Endothelial cell (in vitro differentiated cells): ENCODE results near the gene DCLK1. TPM values are rescaled to one million over a fixed set of nuclear protein-coding genes. Genes with fewer than 3 reads are reported as not detected.

ENCODE experiments used
- DNase-seq: peaks from one replicate; pipeline ENCODE4 v3.0.0; 2021; ENCODE audit warnings: low spot score
- H3K27ac Mint-ChIP-seq: one replicate; pipeline ENCODE4 v1.8.0; 2021; ENCODE audit warnings: mixed read lengths, inconsistent platforms; ENCODE audit not compliant: unreplicated experiment
- H3K27me3 Mint-ChIP-seq: one replicate; pipeline ENCODE4 v1.8.0; 2021; ENCODE audit warnings: mild to moderate bottlenecking, moderate library complexity, mixed read lengths, inconsistent platforms; ENCODE audit not compliant: unreplicated experiment
- H3K36me3 Mint-ChIP-seq: one replicate; pipeline ENCODE4 v1.8.0; 2021; ENCODE audit warnings: mild to moderate bottlenecking, low read depth, mixed read lengths, inconsistent platforms; ENCODE audit not compliant: unreplicated experiment
- H3K4me1 Mint-ChIP-seq: one replicate; pipeline ENCODE4 v1.8.0; 2021; ENCODE audit warnings: mild to moderate bottlenecking, mixed read lengths, inconsistent platforms; ENCODE audit not compliant: unreplicated experiment
- H3K4me3 Mint-ChIP-seq: one replicate; pipeline ENCODE4 v1.8.0; 2021; ENCODE audit warnings: mild to moderate bottlenecking, mixed read lengths, inconsistent platforms; ENCODE audit not compliant: unreplicated experiment
- H3K9me3 Mint-ChIP-seq: one replicate; pipeline ENCODE4 v1.8.0; 2021; ENCODE audit warnings: mixed read lengths, inconsistent platforms; ENCODE audit not compliant: unreplicated experiment
- CTCF ChIP-seq: fragments of 200-600 bp; sonication (generic); IDR thresholded peaks from one replicate; pipeline ENCODE4 v1.5.0; 2021; ENCODE audit warnings: antibody characterized with exemption; ENCODE audit not compliant: unreplicated experiment
- total RNA-seq: library from RNA; stranded (reverse); fragmentation: NEBNext Ultra II Directional; extraction: Animal tissue kit (Norgen Biotek cat#: 25700); gene quantifications from one replicate; pipeline ENCODE4 v1.2.1, GENCODE V29; 2021; ENCODE audit not compliant: unreplicated experiment

DCLK1 gene
- total RNA-seq, 1 donor from 2014 or later: 1.6 TPM

- no peak for TF ChIP-seq CTCF
- H3K27me3 Mint-ChIP-seq: peaks cover 6% of the 10 kb centered on the region
- H3K4me1 Mint-ChIP-seq: no peaks in the 10 kb centered on the region
- no peak overlapping the region for H3K27ac Mint-ChIP-seq
- DNase-seq: no peak
- no peak overlapping the region for H3K4me3 Mint-ChIP-seq
- H3K36me3 Mint-ChIP-seq: no peaks in the 10 kb centered on the region
- no peaks in the 10 kb centered on the region for H3K9me3 Mint-ChIP-seq
Measured at GRCh38 chr13:35940734-35941133, 190.4 kb downstream of the DCLK1 start.

GRCh38 chr13:35936246-35936978 is 194.8 kb downstream of the DCLK1 start:
- Mint-ChIP-seq H3K36me3 (peaks cover 10% of the 10 kb centered on the region), H3K9me3 (no peaks in the 10 kb centered on the region), H3K4me1 (no peaks in the 10 kb centered on the region), H3K4me3 (no peak overlapping the region), H3K27me3 (peaks cover 6% of the 10 kb centered on the region), H3K27ac (no peak overlapping the region)
- TF ChIP-seq CTCF: no peak
- no peak for DNase-seq

GRCh38 chr13:35930665-35931631 is 200.2 kb downstream of the DCLK1 start:
- Mint-ChIP-seq H3K27ac (no peak overlapping the region), H3K36me3 (peaks cover 10% of the 10 kb centered on the region), H3K4me3 (no peak overlapping the region), H3K9me3 (no peaks in the 10 kb centered on the region), H3K4me1 (no peaks in the 10 kb centered on the region), H3K27me3 (peaks cover 6% of the 10 kb centered on the region)
- no peak for TF ChIP-seq CTCF
- no peak for DNase-seq

GRCh38 chr13:35927567-35928021 is 203.6 kb downstream of the DCLK1 start:
- H3K9me3 Mint-ChIP-seq: no peaks in the 10 kb centered on the region
- no peak overlapping the region for H3K4me3 Mint-ChIP-seq
- H3K27ac Mint-ChIP-seq: no peak overlapping the region

More at GRCh38 chr13:35927567-35928021, 203.6 kb downstream of the DCLK1 start:
- DNase-seq: no peak
- H3K27me3 Mint-ChIP-seq: peaks cover 7% of the 10 kb centered on the region
- TF ChIP-seq CTCF: no peak
- no peaks in the 10 kb centered on the region for H3K4me1 Mint-ChIP-seq
- peaks cover 4% of the 10 kb centered on the region for H3K36me3 Mint-ChIP-seq
